NCI-H1694 (cell line): ENCODE measurements around the gene ZBP1.

ENCODE experiments used
- DNase-seq: peaks from one replicate; lab custom pipeline; 2025; lab: John Stamatoyannopoulos, UW

Gene ZBP1

DNA sequence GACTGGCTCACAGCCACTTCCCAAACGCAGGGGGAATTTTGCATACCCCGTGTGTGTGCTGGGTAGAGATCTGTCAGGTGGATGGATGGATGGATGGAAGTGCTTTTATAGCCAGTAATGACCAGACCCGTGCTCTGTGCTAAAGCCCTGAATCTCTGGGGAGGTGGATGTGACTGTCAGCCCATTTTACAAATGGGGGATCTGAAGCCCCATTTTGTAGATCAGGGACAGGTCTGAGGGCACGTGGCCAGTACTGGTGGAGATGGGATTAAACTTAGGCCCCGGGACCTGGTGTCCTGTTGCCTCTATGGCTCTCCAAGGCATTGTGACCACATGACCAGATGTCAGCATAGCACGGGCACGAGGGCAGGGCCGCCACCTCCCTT is 38.2 kb upstream of the ZBP1 start:
- no peak for DNase-seq

DNA sequence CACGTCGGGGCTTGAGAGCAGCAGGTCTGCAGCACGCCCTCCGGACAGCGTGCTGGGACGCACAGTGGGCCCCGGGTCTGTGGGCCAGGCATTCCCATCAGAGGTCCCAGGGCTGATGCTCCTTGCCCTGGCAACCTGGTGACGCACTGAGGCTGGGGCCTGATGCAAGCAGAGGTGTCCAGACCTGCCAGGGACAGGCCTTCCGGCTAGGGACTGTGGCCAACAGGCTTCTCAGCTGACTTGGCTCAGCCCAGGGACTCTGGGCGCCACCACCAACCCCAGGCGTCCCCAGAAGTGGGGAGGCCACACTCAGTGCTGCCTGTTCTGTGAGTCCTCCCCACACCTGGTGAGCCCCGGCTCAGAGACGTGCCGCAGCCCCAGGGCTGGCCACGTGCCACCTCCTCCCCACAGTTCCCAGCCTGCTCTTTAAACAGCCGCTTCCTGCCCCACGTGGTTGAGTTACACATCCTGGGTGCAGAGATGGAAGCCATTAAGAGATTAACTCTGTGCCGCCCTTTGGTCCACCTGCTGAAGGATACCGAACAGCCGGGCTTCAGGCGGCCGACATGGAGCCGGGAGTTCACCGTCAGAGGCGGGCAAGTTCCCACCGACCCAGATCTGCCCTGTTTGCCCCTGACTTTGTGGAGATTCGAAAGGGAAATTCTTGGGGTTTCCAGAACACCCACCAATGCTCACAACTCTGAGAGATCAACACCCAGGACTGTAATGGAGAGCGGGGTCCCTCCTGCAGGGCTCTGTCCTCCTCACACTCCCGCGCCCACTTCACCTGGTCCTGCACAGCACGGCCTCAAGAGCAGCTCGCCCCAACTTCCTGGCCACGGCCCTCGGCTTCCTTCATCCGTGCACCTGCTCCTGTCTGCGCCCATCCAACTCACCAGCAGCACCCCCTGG is 37.6 kb upstream of the ZBP1 start:
- no peak for DNase-seq

DNA sequence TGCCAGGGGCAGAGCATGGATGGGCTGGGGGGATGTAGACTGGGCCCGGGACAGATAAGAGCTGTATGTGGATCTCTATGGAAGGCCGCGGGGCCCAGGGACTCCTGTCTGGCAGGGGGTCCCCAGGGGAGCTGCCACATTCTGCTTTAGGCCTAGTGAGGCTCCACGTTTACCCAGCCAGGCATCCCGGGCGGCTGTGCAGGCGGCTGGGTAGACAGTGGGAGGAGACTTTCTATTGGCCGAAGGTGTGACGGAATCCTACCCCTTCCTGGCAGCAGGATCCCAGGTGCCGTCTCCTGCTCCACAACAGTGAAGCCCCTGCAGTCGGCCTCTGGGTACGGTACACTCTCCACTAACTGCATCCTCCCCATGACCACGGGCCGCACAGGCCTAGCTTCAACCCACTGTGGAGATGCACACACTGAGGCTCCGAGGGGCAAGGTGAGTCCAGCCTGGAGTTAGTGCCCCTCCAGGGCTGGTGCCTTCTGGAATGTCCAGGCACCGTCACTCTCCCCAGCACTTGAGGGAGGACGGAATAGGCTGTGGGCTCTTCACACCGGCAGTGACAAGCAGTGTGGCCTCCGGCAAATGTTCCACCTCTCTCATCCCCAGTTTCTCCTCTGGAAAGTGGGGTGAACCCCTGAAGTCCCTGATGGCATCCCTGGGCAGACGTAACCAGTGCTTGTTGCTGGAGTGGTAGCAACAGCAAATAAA is 36.8 kb upstream of the ZBP1 start:
- DNase-seq = no peak

DNA sequence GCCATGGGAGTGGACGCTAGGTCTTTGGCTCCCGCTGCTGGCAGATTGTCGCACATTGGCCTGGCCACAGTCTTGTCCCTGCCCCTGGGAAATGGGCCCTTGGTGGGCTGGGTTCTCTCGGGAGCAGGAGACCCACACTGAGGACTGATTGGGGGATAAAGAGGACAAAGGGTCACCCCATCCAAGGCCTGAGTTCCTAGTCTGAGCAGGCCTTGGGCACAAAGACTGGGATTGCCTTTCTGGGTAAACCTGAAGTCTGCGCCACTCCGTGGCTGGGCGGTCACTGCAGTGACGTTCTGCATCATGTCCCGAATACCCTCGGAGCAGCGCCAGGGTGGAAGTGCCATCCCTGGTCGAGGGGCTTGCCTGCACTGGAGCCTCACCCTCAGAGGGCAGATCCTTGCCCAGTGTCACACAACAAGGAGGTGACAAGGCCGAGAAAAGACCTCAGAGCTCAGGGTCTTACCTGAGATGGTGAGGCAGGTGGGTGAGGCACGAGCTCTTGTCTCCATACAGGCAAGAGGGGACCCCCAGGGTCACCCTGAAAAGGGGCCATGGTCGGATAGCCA is 36.1 kb upstream of the ZBP1 start:
- DNase-seq = no peak

DNA sequence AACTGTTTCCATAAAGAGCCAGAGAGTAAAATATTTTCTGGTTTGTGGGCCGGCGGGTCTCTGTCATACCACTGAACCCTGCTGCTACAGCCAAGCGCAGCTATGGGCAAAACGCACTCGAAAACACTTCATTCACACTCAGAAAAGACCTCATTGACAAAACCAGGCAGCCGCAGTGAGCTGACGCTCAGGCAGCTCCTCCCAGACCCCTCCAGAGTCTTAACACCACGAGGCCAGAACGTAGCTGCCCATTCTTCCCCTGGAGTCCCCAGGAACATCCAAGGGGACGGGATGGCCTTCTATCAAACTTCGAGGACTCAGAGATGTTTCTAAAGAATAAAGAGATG is 35.6 kb upstream of the ZBP1 start:
- DNase-seq = no peak

DNA sequence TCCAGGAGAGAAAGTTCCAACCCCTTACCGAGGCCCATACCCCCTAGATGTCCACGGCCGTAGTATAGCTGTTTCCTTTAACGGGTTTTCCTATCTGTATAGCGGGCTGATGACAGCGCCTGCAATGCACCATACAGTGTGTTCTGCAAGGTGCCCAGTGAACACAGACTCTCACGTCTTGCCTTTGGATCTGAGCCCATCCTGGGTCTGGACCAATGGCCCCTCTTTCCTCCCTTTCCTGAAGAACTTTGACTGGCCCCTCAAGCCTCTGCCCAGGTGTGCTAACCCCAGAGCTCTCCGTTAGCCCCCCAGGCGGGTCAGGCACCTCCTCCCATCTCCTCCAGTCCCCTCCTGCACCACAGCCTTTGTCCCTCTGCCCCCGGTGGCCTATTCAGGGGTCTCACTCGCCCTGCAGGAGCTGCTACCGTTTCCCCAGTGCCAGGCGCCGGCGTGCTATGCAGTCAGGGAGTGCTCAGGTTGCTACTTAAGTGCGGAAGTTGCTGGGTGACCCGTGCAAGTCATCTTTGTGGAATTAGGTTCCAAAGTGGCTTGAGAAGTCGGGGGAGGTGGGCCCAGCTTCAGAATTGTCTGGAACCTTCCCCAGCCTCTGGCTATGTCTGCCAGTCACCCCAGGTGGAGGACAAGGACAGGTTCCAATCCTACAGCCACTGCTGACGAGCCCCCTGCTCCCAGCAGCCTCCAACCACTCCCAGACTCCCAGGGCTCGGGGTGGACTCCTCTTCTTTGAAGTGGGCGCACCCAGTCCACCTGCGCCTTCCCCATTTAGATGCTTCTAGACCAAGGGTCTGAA is 35.0 kb upstream of the ZBP1 start:
- no peak for DNase-seq

DNA sequence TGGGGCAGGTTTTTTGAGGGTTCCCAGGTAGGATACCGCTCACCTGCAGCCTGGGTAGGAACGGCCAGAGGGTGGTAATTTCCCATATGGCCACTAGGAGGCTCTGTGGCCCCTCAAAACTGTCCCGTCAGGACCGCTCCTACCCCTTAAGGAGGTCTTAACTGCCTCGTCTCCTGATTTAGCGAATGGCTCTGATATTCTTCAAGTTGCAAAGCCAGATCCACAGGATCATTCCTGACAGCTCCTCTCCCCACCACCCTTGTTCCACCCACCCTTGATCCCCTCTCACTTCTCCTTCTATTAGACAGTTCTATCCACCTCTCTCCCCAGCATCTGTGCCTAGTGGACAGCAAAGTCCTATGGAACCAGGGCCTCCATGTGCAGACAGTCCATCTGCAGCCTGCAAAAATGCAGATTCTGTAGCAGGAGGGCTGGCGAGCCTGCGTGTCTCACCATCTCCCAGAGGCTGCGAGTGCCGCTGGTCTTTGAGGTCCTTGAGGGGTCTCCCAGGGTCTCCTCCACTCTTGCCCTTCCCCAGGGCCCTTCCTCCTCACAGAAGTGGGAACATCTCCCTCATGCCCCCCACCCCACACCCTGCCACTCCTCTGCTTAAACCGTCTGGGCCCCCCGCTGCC is 34.3 kb upstream of the ZBP1 start:
- DNase-seq = peak; percentile 19

DNA sequence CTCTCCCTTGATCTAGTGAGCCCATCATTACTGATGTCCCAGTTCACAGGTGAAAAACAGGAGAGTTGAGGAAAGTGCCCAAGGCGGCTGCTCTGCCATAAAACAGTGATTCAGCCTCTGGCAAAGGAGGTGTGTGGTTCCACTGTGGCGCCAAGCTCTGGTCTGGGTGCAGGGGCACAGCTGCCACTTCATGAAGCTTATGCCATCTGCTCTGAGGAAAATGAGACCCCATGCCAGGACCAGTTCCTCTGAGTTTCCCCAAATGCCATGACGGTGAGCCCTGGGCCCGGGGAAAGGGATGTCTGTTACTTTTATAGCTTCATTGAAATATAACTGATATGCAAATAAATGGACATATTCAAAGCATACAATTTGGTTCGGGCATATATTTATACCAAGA is 33.7 kb upstream of the ZBP1 start:
- peak; percentile 51 for DNase-seq

DNA sequence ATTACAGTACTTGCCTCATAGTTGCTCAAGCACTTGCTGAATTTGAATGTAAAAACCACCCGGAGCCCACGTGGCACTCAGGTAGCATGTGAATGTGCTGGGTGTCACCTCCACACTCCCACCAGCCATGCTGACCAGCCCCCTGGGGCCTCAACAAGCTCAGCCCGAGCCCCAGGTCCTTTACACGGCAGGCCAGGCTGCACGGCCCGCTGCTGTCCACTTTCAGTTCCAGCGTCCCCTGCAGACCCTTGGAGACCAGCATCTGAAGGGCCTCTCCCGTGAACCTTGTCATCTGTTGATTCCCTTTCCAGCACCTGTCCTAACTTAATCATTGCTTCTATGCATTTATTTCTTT is 33.3 kb upstream of the ZBP1 start:
- no peak for DNase-seq

DNA sequence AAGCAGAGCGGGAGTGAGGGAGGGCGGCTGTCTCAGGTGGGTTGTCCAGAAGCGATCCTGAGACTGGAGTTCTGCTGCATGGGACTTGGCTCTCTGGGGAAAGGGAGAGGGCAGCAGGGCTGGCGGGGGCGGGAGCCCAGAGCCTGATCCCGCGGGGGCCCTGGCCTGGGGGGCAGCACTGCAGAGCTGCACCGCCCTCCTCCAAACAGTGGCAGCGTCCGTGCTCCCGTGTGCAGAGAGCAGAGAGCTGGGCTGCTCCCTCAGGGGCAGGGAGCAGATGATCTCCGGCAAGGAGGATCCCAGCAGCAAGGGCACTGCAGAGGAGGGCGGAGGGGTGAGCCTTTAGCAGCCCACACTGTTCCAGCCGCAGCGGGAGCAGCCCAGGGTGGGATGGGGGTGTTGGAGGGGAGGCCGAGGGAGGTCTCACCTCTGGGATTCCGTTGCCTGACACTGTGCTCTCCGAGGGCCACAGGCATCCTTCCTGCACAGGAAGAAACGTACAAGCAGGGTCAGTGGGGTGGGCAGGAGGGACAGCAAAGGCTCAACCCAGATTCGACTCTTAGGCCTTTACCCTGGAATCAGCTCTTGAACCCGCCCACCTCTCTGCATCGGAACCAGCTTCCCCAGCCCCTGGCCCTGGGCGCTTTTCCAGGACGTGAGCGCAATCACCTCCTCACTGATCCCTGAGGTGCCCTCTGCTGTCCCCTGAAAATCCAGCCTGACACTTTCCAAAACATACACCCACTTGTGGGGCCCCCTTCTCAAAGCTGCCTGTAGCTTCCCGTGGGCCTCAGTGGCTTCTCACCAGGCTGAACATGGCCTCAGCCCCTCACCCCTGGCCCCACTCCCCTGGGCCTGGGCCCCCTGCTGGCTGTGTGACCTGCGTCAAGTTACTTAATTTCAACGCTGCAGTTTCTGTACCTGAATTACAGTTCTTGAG is 32.6 kb upstream of the ZBP1 start:
- no peak for DNase-seq

DNA sequence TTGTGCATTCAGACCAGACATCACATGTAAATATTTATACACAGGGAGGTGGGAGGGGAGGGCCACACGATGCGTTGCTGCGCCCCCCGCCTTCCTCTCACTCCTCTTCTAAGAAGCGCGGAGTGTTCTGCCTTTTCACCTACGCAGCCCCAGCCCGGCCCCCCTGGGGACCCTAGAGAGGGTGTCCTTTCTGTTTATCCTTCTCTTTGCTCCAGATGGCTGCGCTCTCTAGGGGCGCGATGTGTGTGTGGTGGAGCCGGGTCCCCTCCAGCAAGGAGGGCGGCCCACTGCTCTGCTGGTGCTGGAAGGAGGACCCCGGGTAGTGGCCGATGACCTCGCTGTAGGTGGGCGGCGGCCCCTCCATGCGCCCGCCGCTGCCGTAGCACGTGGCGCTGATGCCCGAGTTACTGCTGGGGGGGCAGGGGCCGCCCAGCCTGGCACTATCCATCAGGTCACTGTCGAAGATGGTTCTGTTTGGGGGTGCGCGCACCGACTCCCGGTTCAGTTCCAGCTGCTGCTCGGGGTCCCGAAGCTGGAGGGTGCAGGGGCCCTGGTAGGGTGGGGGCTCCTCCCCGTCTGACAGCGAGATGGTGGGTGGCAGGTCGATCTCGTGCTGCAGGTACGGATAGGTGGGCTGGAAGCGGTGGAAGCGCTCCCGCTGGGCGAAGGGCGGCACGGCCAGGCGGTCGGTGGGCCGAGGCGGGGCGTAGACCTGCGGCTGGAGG is 31.8 kb upstream of the ZBP1 start:
- DNase-seq = no peak

DNA sequence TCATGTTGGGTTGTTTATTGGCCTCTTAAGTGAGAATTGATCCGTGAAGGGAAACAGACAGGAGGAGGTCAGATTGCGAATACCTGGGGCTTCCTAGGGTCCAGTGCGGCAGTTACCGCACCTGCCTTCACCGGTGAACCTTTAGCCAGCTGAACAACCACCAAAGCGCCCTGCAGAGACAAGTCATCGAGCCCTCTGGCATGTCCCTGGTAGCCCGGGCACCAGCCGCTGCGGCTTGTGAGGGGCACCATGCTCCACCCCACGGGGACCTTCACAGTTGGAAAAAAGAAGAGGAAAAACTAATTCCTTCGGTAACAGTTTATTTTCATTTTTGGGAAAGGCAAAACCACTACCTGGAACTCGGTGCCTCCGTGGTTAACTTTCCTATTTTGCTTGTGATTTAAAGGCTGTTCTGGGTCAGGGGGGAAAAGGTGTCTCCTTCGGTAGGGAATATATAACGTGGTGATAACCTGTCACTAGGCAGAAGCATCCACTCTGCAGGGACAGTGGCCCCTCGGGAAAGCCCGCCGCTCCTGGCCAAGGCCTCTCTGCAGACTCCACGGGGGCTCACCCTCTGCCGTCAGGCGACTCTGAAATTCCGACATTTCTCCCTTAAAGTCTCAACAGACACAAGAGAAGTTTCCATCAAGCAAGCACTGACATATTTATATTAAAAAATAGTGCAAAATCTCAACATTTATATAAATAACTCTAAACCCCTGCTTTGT is 30.7 kb upstream of the ZBP1 start:
- DNase-seq = no peak

DNA sequence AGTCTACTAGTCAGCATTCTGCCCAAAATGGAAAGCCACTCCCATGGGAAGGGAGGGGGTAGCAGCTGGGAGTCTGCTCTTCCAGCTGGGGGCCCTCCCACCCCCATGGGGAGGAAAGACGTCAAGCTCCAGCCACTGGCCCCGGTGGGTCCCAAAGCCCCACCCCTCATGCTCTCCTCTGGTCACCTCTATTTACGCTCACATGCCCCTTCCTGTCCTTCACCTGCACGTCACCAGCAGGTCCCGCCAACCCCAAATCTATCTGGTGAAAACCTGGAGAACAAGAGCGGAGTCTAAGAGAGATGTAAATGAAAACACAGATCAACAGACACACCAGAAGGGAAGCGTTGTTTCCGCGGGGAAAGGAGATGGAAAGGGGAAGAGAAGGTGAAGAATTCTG is 30.0 kb upstream of the ZBP1 start:
- no peak for DNase-seq

DNA sequence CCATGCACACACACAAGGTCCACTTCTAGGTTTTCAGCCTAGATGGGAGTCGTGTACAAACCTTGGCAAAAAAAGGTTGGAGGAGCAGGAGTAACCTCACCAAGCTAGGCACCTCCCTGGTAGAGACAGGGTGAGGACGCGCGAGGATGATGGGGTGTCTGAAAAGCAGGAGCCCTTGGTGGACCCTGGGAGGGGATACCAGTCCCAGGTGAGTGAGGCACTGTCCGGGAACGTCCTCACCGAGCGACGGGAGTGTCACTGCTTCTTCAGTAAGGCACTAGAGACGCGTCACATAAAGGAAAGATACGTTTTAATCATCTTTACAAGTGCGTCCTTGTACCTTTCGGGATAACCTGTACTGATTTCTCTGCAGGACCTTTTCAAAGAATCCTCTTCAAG is 29.4 kb upstream of the ZBP1 start:
- DNase-seq = no peak

DNA sequence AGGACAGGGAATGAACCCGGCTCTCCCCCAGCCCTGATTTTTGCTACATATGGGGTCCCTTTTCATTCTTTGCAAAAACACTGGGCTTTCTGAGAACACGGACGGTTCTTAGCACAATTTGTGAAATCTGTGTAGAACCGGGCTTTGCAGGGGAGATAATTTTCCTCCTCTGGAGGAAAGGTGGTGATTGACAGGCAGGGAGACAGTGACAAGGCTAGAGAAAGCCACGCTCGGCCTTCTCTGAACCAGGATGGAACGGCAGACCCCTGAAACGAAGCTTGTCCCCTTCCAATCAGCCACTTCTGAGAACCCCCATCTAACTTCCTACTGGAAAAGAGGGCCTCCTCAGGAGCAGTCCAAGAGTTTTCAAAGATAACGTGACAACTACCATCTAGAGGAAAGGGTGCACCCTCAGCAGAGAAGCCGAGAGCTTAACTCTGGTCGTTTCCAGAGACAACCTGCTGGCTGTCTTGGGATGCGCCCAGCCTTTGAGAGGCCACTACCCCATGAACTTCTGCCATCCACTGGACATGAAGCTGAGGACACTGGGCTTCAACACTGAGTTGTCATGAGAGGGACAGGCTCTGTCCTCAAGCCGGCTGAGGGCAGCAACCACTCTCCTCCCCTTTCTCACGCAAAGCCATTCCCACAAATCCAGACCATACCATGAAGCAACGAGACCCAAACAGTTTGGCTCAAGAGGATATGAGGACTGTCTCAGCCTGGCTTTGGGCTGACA is 28.8 kb upstream of the ZBP1 start:
- no peak for DNase-seq

DNA sequence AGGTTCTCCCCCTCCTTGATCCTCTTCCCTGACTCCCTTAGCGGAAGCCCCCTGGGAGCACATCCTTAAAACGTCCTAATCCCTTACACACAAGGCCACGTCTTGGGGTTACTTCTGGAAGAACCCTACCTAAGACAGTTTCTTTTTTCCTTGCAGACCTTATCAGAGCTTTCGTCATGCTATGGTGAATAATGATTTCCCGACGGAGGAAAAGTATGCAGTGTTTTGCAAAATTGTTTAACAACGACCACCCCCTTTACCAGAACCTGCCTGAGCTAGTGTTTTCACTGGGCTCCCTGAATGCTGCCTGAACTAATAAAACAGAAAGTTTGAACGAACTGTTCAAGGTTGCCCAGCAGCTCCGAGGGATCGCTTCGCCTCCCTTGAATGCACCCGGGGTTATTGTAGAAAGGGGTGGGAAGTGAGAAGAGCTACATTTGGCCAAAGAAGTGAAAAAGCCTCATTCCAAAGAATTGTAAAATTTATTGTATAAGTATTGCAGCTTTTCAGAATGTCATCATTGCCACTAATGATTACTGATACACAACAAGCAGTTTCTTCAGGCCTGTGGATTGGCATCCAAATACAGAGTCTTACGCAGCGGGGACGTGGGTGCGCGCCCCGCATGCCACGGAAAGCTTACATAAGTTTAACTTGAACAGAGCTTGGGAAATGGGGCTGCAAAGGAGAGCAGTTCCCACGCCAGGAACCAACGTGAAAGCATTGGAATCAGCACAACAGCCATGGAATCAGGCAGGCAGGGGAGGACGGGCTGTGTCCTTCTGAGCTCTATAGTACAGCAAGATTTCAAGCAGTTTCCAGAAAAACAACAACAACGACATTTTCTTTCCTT is 27.9 kb upstream of the ZBP1 start:
- no peak for DNase-seq

DNA sequence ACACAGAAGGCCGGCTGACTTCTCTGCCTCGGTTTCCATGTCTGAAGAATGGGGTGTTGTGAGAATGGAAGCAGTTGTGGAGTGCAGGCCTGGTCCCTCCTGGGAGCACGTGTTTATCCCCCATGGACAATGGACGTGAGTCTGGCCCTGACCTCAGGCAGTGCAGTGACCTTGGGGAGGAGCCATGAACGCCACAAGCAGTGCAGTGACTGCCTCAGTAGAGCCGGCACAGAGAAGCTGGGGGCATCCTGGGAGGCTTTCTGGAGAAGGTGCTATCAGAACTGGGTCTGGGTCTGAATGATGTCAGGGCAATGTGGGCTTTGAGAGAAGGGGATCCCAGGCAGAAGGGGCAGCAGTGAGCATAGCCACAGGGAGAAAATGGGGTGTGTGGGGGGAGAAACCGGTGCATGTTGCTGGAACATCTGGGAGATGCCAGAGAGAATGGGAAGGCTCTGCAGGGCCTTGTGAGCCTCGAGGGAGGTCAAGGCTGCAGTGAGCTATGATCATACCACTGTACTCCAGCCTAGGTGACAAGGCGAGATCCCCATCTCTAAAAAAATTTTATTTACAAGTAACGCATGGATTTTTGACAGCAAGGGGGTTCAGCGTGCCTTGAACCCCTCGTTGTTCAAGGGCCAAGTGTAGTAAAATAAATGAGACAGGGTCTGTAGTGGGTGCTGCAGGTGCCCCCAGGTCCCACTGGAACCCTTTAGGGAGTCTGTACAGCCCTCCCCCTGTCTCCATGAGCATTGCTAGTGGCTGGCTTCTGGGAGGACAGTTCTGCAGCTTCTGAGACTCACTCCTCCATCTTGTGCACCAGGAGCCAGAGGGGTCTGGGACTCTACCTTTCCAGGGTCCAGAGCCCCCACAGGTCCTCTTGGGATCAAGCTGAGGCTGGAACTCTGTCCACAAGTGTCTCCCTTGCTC is 27.0 kb upstream of the ZBP1 start:
- no peak for DNase-seq
